ENCODE measurements around the gene HABP2. TPM values are rescaled to one million over a fixed set of nuclear protein-coding genes. Genes with fewer than 3 reads are reported as not detected.

Gene HABP2
- polyA plus RNA-seq, 1 of the 3 experiments (the other 2 are of a cell fraction): not detected

DNA sequence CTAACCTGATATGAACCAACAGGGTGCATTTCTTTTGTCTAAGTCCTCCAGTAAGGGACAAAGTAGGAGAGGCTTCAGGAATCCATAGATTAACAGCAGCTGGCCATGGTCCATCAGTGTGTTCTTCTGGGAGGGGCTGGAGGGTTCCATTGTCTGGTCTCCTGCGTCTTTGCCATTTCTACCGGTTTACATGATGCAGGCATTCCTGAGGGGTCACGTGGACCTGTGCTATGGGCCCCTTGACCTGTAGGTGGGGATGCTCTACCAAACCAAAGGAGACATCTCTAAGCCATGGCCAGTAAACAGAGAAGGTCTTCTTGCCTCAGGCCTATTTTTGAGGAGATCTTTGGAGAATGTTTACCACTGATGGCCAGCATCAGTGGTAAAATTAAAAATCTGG lies 28.7 kb upstream of the HABP2 start:
- H3F3A ChIP-seq (replicated peaks; ENCODE audit: insufficient read depth): no peaks in the 10 kb centered on the region
- H3K9me3 ChIP-seq: no peaks in the 10 kb centered on the region
- no peaks in the 10 kb centered on the region for H3K36me3 ChIP-seq (replicated peaks in 1 of 2; ENCODE audit: control insufficient read depth in 1 of 2, insufficient read depth in 2 of 2, low read length in 1 of 2)
- 80% methylated on average over 3 of the region's 3 CpGs for WGBS (ENCODE audit: low lambda C conversion rate)
- no peaks in the 10 kb centered on the region for H3K27me3 ChIP-seq (ENCODE audit: insufficient read depth)
- no peaks in the 10 kb centered on the region for H4K20me1 ChIP-seq (ENCODE audit: insufficient read depth)
- H3K79me2 ChIP-seq (ENCODE audit: insufficient read depth): no peaks in the 10 kb centered on the region
- H3K9me2 ChIP-seq: no peaks in the 10 kb centered on the region
- no peak overlapping the region for H3K9ac ChIP-seq
- TF ChIP-seq, protein P1, sequence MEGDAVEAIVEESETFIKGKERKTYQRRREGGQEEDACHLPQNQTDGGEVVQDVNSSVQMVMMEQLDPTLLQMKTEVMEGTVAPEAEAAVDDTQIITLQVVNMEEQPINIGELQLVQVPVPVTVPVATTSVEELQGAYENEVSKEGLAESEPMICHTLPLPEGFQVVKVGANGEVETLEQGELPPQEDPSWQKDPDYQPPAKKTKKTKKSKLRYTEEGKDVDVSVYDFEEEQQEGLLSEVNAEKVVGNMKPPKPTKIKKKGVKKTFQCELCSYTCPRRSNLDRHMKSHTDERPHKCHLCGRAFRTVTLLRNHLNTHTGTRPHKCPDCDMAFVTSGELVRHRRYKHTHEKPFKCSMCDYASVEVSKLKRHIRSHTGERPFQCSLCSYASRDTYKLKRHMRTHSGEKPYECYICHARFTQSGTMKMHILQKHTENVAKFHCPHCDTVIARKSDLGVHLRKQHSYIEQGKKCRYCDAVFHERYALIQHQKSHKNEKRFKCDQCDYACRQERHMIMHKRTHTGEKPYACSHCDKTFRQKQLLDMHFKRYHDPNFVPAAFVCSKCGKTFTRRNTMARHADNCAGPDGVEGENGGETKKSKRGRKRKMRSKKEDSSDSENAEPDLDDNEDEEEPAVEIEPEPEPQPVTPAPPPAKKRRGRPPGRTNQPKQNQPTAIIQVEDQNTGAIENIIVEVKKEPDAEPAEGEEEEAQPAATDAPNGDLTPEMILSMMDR (IDR thresholded peaks at IDR 0.05): peak; percentile 17; the same call in 1 of the 2 replicates
- TF ChIP-seq MXI1 (IDR thresholded peaks at IDR 0.05; ENCODE audit: low read depth, low read length): no peak
- ChIA-PET POLR2A (no interaction called here), CTCF (no interaction called here)
- no peak overlapping the region for H2AFZ ChIP-seq (ENCODE audit: low read depth)
- H3K4me3 ChIP-seq (ENCODE audit: low read depth in 2 of 2, low read length in 1 of 2): no peak overlapping the region
- no peak overlapping the region for H3K4me2 ChIP-seq
- no peak for DNase-seq
- no peak overlapping the region for H3K27ac ChIP-seq (ENCODE audit: low read depth in 2 of 2, low read length in 1 of 2)
- peaks cover 3 to 13% of the 10 kb centered on the region in 2 experiments; a peak in 2 of 4 replicates for H3K4me1 ChIP-seq (ENCODE audit: control insufficient read depth in 1 of 2, insufficient read depth in 2 of 2, low read depth in 1 of 2, low read length in 1 of 2)

DNA sequence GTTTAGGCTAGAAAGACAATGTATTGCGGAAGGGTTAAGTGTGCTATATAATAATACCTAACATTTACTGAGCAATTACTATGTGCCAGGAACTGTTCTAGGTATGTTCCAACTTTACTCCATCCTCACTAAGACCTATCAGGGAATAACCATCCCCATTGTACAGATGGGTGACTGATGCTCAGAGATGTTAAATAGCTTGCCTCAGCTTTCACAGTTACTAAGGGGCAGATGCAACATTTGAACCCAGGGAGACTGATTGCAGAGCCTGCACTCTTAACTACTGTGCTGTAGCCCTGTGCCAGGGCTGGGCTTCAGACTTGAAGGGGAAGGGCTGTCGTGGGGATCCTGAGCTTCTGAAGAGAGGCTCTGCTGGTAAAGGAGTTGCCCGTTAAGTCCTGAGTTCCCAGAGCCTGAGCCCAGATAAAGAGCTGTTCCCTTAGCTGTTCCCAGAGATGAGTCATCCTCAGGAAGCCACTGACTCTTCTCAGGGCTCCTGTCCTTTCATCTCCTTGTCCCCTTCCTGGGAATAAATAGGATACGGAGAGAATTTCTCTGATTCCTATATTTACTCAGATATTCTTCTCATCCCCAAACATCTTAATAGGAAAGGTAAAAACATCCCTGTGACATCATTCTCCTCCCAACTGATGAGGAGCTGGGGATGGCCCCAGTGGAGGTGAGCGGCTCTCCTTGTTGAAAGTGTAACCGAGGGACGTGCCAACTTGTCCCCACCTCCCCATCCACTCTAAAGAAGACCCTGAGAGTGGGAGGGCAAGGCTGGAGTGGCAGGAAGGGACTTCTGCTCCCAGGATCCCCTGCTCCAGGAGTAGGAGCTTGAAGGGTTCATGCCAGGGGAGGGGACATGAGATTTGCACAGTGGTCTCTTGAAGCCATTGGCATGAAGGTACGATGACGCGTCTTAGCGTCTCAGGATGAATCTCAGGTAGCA lies 28.0 kb upstream of the HABP2 start:
- Histone ChIP-seq H2AFZ (ENCODE audit: low read depth) (no peak overlapping the region), H3K27ac (ENCODE audit: low read depth in 2 of 2, low read length in 1 of 2) (no peak overlapping the region; a peak in 1 of 4 replicates), H3K9me2 (no peaks in the 10 kb centered on the region), H3K4me2 (no peak overlapping the region), H3K9me3 (no peaks in the 10 kb centered on the region), H3K4me1 (ENCODE audit: control insufficient read depth in 1 of 2, insufficient read depth in 2 of 2, low read depth in 1 of 2, low read length in 1 of 2) (peaks cover 3 to 13% of the 10 kb centered on the region in 2 experiments; a peak in 2 of 4 replicates), H4K20me1 (ENCODE audit: insufficient read depth) (no peaks in the 10 kb centered on the region), H3F3A (replicated peaks; ENCODE audit: insufficient read depth) (no peaks in the 10 kb centered on the region), H3K36me3 (replicated peaks in 1 of 2; ENCODE audit: control insufficient read depth in 1 of 2, insufficient read depth in 2 of 2, low read length in 1 of 2) (no peaks in the 10 kb centered on the region), H3K79me2 (ENCODE audit: insufficient read depth) (no peaks in the 10 kb centered on the region), H3K9ac (no peak overlapping the region), H3K27me3 (ENCODE audit: insufficient read depth) (no peaks in the 10 kb centered on the region), H3K4me3 (ENCODE audit: low read depth in 2 of 2, low read length in 1 of 2) (no peak overlapping the region)
- DNase-seq: no peak
- POLR2A ChIA-PET: no interaction called here
- TF ChIP-seq EP300 (IDR thresholded peaks at IDR 0.05; ENCODE audit: borderline replicate concordance in 1 of 2, low read depth in 1 of 2, low read length in 1 of 2): no peak
- TF ChIP-seq FOSL2 (IDR thresholded peaks at IDR 0.05; ENCODE audit: borderline replicate concordance, low read depth): peak; percentile 48; the same call in 1 of the 2 replicates
- no peak for TF ChIP-seq TEAD4 (IDR thresholded peaks at IDR 0.05; ENCODE audit: borderline replicate concordance, insufficient read depth)
- TF ChIP-seq, protein P2, sequence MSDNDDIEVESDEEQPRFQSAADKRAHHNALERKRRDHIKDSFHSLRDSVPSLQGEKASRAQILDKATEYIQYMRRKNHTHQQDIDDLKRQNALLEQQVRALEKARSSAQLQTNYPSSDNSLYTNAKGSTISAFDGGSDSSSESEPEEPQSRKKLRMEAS (IDR thresholded peaks at IDR 0.05; ENCODE audit: low read depth): no peak
- 0 out of 2 replicates have a peak, but pooled peaks have one; percentile 26 for TF ChIP-seq JUND (IDR thresholded peaks at IDR 0.05)
- TF ChIP-seq RFX5 (IDR thresholded peaks at IDR 0.05; ENCODE audit: low read length): no peak
- TF ChIP-seq GABPA (IDR thresholded peaks at IDR 0.05; ENCODE audit: low read depth): no peak
- TF ChIP-seq MEF2A (IDR thresholded peaks at IDR 0.05; ENCODE audit: borderline replicate concordance, low read depth): no peak
- CTCF ChIA-PET: interaction anchor here (0.9 kb wide), 1 partner anchor 70 kb away, joined by 3 read pairs; no protein-coding TSS in a partner anchor
- 79% methylated on average over 11 of the region's 11 CpGs for WGBS (ENCODE audit: low lambda C conversion rate)

Measured in SK-N-SH (cell line).